Measurements from ENCODE around the gene PPP1R9B.

DNA sequence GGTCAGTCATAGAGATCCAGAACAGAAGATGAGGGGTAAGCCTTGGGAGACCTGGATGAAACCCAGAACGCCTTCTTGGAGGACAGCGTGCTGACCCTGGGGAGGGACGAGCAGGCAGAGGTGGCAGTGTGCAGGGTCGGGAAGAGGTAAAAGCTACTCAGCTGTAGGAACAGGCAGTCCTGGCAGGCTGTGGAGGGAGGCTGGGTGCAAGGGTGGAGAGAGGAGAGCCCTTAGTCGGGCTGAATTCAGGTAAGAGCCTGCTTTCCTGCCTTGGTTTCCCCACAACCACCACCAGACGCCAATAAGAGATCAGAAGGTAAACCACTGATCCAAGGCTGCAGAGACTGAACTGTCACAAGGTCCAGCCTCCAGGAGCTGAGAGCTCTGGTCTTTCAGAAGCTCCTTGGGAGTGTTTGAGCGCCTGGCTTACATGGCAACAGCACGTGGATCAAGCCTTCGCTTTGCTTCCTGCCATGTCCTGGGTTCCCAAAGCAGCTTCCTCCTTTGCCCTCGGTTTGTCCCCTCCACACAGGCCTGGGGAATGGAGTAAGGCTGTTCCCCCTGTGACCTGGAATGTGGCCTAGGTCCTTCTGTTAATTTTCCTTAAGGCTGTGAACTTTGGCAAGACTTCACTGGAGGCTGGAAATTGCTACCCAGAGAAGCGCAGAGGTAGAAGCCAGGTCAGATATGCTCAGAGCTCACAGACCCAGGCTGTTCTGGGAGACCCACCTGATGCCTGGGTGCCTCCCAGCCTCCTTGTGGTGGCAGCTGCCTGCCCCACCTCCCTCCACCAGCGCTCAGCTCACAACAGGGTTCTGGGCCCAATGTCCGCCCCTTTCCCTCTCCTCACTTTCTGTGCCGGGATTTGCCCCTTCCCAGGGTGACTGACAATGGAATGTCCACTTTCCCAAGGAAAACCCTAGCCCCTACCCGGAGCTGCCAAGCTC lies 59.2 kb downstream of the PPP1R9B start:
- TF ChIP-seq POLR2A (IDR thresholded peaks at IDR 0.05; ENCODE audit: low read length) (no peak), GATA1 (IDR thresholded peaks at IDR 0.05; ENCODE audit: low read depth, low read length) (no peak)

Data from erythroblast (primary cell).